ENCODE data around the gene EVA1C.
"Not testable (repeated sequence)": the region's sequence is repeated elsewhere in the genome, so short reads cannot be mapped to it uniquely, and the experiment has no call there.

The EVA1C gene

GRCh38 chr21:32390537-32391224 lies 21.8 kb upstream of the EVA1C start:
- DNase-seq: not testable (repeated sequence)

- no peak for DNase-seq
These were observed 20.8 kb upstream of the EVA1C start for GRCh38 chr21:32391755-32392154.

GRCh38 chr21:32392299-32392879 lies 20.1 kb upstream of the EVA1C start:
- no peak for DNase-seq

GRCh38 chr21:32392880-32393676 lies 19.4 kb upstream of the EVA1C start, which contains the start of gene URB1:
URB1 (minus strand) TSS chr21:32393012; CDS start chr21:32392910, 102 bp downstream.
- peak; percentile 57 for DNase-seq

GRCh38 chr21:32393677-32394001 lies 18.9 kb upstream of the EVA1C start:
- no peak for DNase-seq

GRCh38 chr21:32403201-32403777 lies 9.2 kb upstream of the EVA1C start:
- DNase-seq: peak; percentile 24

GRCh38 chr21:32406405-32406804 lies 6.1 kb upstream of the EVA1C start:
- no peak for DNase-seq

- DNase-seq: no peak
These were observed 2.2 kb upstream of the EVA1C start for GRCh38 chr21:32410291-32410690.

GRCh38 chr21:32410916-32411315 lies 1.6 kb upstream of the EVA1C start:
- no peak for DNase-seq

- peak; percentile 12 for DNase-seq
These were observed 950 bp upstream of the EVA1C start for GRCh38 chr21:32411350-32412161.

GRCh38 chr21:32413015-32413504 lies 554 bp downstream of the EVA1C start:
- no peak for DNase-seq

- no peak for DNase-seq
These were observed 1.4 kb downstream of the EVA1C start for GRCh38 chr21:32413697-32414578.

GRCh38 chr21:32414579-32415358 lies 2.3 kb downstream of the EVA1C start:
- DNase-seq: no peak

- no peak for DNase-seq
These were observed 3.2 kb downstream of the EVA1C start for GRCh38 chr21:32415451-32416398.

- DNase-seq: no peak
These were observed 5.6 kb downstream of the EVA1C start for GRCh38 chr21:32418146-32418545.

- DNase-seq: no peak
These were observed 9.6 kb downstream of the EVA1C start for GRCh38 chr21:32422064-32422463.

- DNase-seq: no peak
These were observed 11.0 kb downstream of the EVA1C start for GRCh38 chr21:32423320-32424190.

- no peak for DNase-seq
These were observed 11.7 kb downstream of the EVA1C start for GRCh38 chr21:32424191-32424535.

- no peak for DNase-seq
These were observed 12.2 kb downstream of the EVA1C start for GRCh38 chr21:32424674-32425073.

All from NCI-H1048 (cell line).